Measurements from ENCODE around the gene CNTNAP4.

- TF ChIP-seq EZH2phosphoT487 (IDR thresholded peaks at IDR 0.05; ENCODE audit: low read depth, severe bottlenecking, unreplicated experiment), result no peak
- no peak for TF ChIP-seq CTCF (IDR thresholded peaks at IDR 0.05; ENCODE audit: poor library complexity)
- no peak for TF ChIP-seq EZH2 (IDR thresholded peaks at IDR 0.05; ENCODE audit: borderline replicate concordance)
Observed at GRCh38 chr16:76232704-76233103, 44.5 kb upstream of the CNTNAP4 start.
